Endothelial cell of umbilical vein (primary cell): ENCODE measurements around the gene COL15A1. TPM values are rescaled to one million over a fixed set of nuclear protein-coding genes. Genes with fewer than 3 reads are reported as not detected.

ENCODE experiments used
- BruUV-seq: library from RNA; stranded (reverse); fragments of 400-500 nt; replicated peaks from 2 replicates; lab custom pipeline; 2021; lab: Mats Ljungman, UMichigan
- CTCF ChIA-PET: fragments of 300-600, 350-600 bp; sonication (Branson Sonifier 250); formaldehyde crosslinking; loops from one replicate; lab custom pipeline; 2021; ENCODE audit warnings: antibody characterized with exemption, inconsistent platforms; lab: Charles Lee
- POLR2A ChIA-PET: fragments of 300-600, 350-600 bp; sonication (Branson Sonifier 250); formaldehyde crosslinking; loops from one replicate; lab custom pipeline; 2021; ENCODE audit warnings: antibody characterized with exemption, inconsistent platforms; lab: Charles Lee
- DNase-seq: peaks from one replicate; pipeline ENCODE4 v3.0.0-alpha.2; 2011; ENCODE audit warnings: low read depth, low spot score
- FAIRE-seq: peaks from 2 replicates; lab custom pipeline; 2011; peaks lifted over from hg19 to GRCh38; lab: Jason Lieb, UNC
- H2AFZ ChIP-seq: 2 replicates; pipeline ENCODE4 v1.6.0; 2012; ENCODE audit warnings: low read depth, low read length, control low read depth, inconsistent platforms
- H3K27ac ChIP-seq: 2 replicates; pipeline ENCODE4 v1.5.1; 2011; ENCODE audit warnings: low read depth, mild to moderate bottlenecking, control low read depth, low read length, moderate library complexity; ENCODE audit not compliant: insufficient read depth
- H3K27me3 ChIP-seq, 2 experiments: 2 replicates each; pipeline versions ENCODE4 v1.6.0 to v1.6.1; 2011; ENCODE audit warnings: low read length in 2 of 2, mixed read lengths in 1 of 2; ENCODE audit not compliant: control insufficient read depth in 2 of 2, insufficient read depth in 2 of 2
- H3K36me3 ChIP-seq, 2 experiments: 2 replicates in 1 of 2; 3 replicates in 1 of 2; pipeline ENCODE4 v1.5.1; 2011; ENCODE audit warnings: low read length in 2 of 2, mild to moderate bottlenecking in 1 of 2, moderate library complexity in 1 of 2; ENCODE audit not compliant: control insufficient read depth in 2 of 2, insufficient read depth in 2 of 2; ENCODE audit errors: extremely low read depth in 1 of 2
- H3K4me1 ChIP-seq: 3 replicates; pipeline ENCODE4 v1.5.1; 2011; ENCODE audit warnings: mild to moderate bottlenecking, low read length; ENCODE audit not compliant: control insufficient read depth, insufficient read depth; ENCODE audit errors: extremely low read depth
- H3K4me2 ChIP-seq: 2 replicates; pipeline ENCODE4 v1.6.1; 2011; ENCODE audit warnings: low read length, control low read depth, mixed read lengths; ENCODE audit not compliant: insufficient read depth
- H3K4me3 ChIP-seq, 3 experiments: fragments of 200-600 bp in 1 of 3; sonication (generic), shearing (Covaris generic) in 1 of 3; replicated peaks in 1 of 3; 2 replicates each; pipeline ENCODE4 v1.5.1; 2011 to 2016; ENCODE audit warnings: control low read depth in 3 of 3, low read length in 3 of 3, mild to moderate bottlenecking in 2 of 3, inconsistent platforms in 1 of 3, low read depth in 1 of 3, moderate library complexity in 1 of 3; ENCODE audit not compliant: insufficient read depth in 1 of 3
- H3K79me2 ChIP-seq: 2 replicates; pipeline ENCODE4 v1.6.0; 2012; ENCODE audit warnings: low read length, inconsistent platforms; ENCODE audit not compliant: control insufficient read depth, insufficient read depth
- H3K9ac ChIP-seq: replicated peaks from 2 replicates; pipeline ENCODE3; 2011; ENCODE audit warnings: low read length, control low read depth; ENCODE audit not compliant: insufficient read depth; ENCODE audit errors: extremely low read depth
- H3K9me1 ChIP-seq: replicated peaks from 3 replicates; pipeline ENCODE4 v1.6.0; 2011; ENCODE audit warnings: mild to moderate bottlenecking, low read length; ENCODE audit not compliant: control insufficient read depth, insufficient read depth; ENCODE audit errors: extremely low read depth
- H3K9me3 ChIP-seq: replicated peaks from 2 replicates; pipeline ENCODE4 v1.5.1; 2012; ENCODE audit warnings: low read length, inconsistent platforms; ENCODE audit not compliant: control insufficient read depth, insufficient read depth
- H4K20me1 ChIP-seq: replicated peaks from 2 replicates; pipeline ENCODE3; 2011; ENCODE audit warnings: mild to moderate bottlenecking, low read length; ENCODE audit not compliant: control insufficient read depth, insufficient read depth; ENCODE audit errors: extremely low read depth
- CTCF ChIP-seq, 2 donors: IDR thresholded peaks; 1 replicate in 1 of 2; 2 replicates in 1 of 2; pipeline ENCODE4 v1.5.1; 2011; ENCODE audit warnings: low read length in 2 of 2, mild to moderate bottlenecking in 2 of 2, moderate library complexity in 2 of 2, control low read depth in 1 of 2, inconsistent platforms in 1 of 2, low read depth in 1 of 2; ENCODE audit not compliant: insufficient read depth in 1 of 2; ENCODE audit errors: extremely low read depth in 1 of 2
- EZH2 ChIP-seq: IDR thresholded peaks from 2 replicates; pipeline ENCODE4 v1.6.1; 2012; ENCODE audit warnings: borderline replicate concordance, low read depth, mild to moderate bottlenecking, moderate library complexity, low read length, inconsistent platforms; ENCODE audit not compliant: severe bottlenecking
- FOS ChIP-seq: IDR thresholded peaks from 2 replicates; pipeline ENCODE4 v1.6.1; 2011; ENCODE audit warnings: mild to moderate bottlenecking, low read length, moderate library complexity, borderline replicate concordance; ENCODE audit not compliant: insufficient read depth
- GATA2 ChIP-seq: IDR thresholded peaks from 2 replicates; pipeline ENCODE4 v1.7.0; 2011; ENCODE audit warnings: low read depth, mild to moderate bottlenecking, moderate library complexity, mixed read lengths, low read length; ENCODE audit not compliant: insufficient read length, insufficient read depth
- JUN ChIP-seq: IDR thresholded peaks from 2 replicates; pipeline ENCODE4 v1.6.1; 2011; ENCODE audit warnings: borderline replicate concordance, low read depth; ENCODE audit not compliant: insufficient read length, insufficient read depth
- MYC ChIP-seq: IDR thresholded peaks from one replicate; pipeline ENCODE4 v1.6.1; 2011; ENCODE audit warnings: mild to moderate bottlenecking, low read depth, low read length
- POLR2A ChIP-seq: IDR thresholded peaks from 2 replicates; pipeline ENCODE4 v1.6.1; 2012; ENCODE audit warnings: low read depth, mild to moderate bottlenecking, control low read depth, low read length
- POLR2AphosphoS5 ChIP-seq: IDR thresholded peaks from 2 replicates; pipeline ENCODE4 v1.6.1; 2012; ENCODE audit warnings: low read depth, mild to moderate bottlenecking, control low read depth, low read length, moderate library complexity; ENCODE audit not compliant: insufficient read depth
- dilution Hi-C: fragments of 300-500 bp; cut with MboI; formaldehyde crosslinking; loops from one replicate; pipeline ENCODE4 v1.15.0; 2019; ENCODE audit warnings: low sequenced_read_pairs; ENCODE audit not compliant: extremely low pct_ligation_motif_present
- intact Hi-C: fragments of 100-400 bp; cut with micrococcal nuclease; formaldehyde crosslinking; loops from one replicate; pipeline ENCODE4 v1.10.0; 2022
- polyA plus RNA-seq, 4 experiments: library from polyadenylated mRNA; depleted of rRNA in 3 of 4; stranded (reverse) in 3 of 4; unstranded in 1 of 4; fragments of >200 nt; gene quantifications; 2 replicates each; pipeline versions ENCODE4 v1.2.1 to v1.2.3, GENCODE V29; 2011 to 2012; ENCODE audit warnings: missing spikeins in 1 of 4
- total RNA-seq: library from RNA; stranded (reverse); gene quantifications from 2 replicates; pipeline ENCODE4 v1.2.3, GENCODE V29; 2021
- TF ChIP-seq, protein P1 (sequence below): IDR thresholded peaks from 2 replicates; pipeline ENCODE4 v1.6.1; 2011; ENCODE audit not compliant: insufficient read depth, insufficient read length

COL15A1 gene
- total and polyA plus RNA-seq, 2 donors (not counting 3 experiments of a cell fraction or from before 2014, with no cell fraction given), result not detected

DNA sequence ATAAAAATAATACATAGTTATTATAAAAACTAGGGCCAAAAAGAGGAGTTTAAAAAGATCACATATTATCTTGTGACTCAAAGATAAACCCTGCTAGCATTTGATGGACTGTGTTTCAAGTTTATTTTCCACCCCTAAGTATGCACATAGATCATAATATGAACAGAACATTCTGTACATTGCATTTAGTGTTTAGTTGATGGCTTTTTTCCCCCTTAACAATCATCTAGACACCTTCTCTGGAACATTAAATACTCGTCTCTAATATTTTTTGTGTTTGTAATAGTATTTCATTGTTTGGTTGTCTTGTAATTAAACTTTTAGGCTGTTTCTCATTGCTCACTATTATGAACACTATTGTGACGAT is 10.5 kb downstream of the COL15A1 start:
- ChIA-PET CTCF (no interaction called here), POLR2A (no interaction called here)
- Histone ChIP-seq H2AFZ (no peak overlapping the region), H3K4me1 (no peaks in the 10 kb centered on the region), H3K9ac (no peak overlapping the region), H4K20me1 (no peaks in the 10 kb centered on the region), H3K4me3 (no peak overlapping the region), H3K27ac (no peak overlapping the region), H3K36me3 (no peaks in the 10 kb centered on the region), H3K27me3 (no peaks in the 10 kb centered on the region), H3K9me1 (no peaks in the 10 kb centered on the region), H3K9me3 (no peaks in the 10 kb centered on the region), H3K4me2 (no peak overlapping the region), H3K79me2 (no peaks in the 10 kb centered on the region)
- FAIRE-seq, result no peak
- BruUV-seq, result no TSS peak
- intact Hi-C loops (no loop called here), dilution Hi-C loops (no loop called here)
- DNase-seq, result no peak
- no peak for TF ChIP-seq POLR2A
- no peak for TF ChIP-seq JUN
- no peak for TF ChIP-seq FOS

DNA sequence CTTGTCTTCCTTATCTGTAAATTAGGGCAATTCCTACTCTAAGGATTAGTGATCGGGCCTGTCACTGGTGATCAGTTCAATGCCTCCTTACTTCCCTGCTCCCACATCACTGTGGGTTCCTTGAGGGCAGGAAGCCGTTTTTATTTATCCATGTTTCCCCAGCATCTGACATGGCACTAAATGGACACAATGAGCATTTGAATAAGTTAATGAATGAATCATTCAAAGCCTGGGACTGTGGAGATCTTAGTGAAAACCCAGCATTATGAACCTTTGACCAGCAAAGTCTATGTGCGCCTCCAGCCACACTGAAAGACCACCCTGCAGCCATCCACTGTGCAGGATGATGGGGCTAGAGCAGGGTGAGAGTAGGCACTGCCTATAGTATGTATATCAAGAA is 11.6 kb downstream of the COL15A1 start:
- FAIRE-seq (no peak), DNase-seq (no peak)
- Histone ChIP-seq H4K20me1 (no peaks in the 10 kb centered on the region), H3K9me3 (no peaks in the 10 kb centered on the region), H2AFZ (no peak overlapping the region), H3K27ac (no peak overlapping the region), H3K4me1 (no peaks in the 10 kb centered on the region), H3K27me3 (no peaks in the 10 kb centered on the region), H3K9me1 (no peaks in the 10 kb centered on the region), H3K9ac (no peak overlapping the region), H3K4me2 (no peak overlapping the region), H3K4me3 (no peak overlapping the region), H3K79me2 (no peaks in the 10 kb centered on the region), H3K36me3 (no peaks in the 10 kb centered on the region)
- no TSS peak for BruUV-seq
- TF ChIP-seq CTCF (IDR thresholded peaks at IDR 0.05; ENCODE audit: extremely low read depth in 1 of 2, insufficient read depth in 1 of 2, low read depth in 1 of 2, low read length in 2 of 2), result no peak
- TF ChIP-seq, protein P1, sequence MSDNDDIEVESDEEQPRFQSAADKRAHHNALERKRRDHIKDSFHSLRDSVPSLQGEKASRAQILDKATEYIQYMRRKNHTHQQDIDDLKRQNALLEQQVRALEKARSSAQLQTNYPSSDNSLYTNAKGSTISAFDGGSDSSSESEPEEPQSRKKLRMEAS, result no peak
- TF ChIP-seq FOS, result no peak
- no peak for TF ChIP-seq EZH2
- TF ChIP-seq POLR2AphosphoS5, result no peak
- TF ChIP-seq JUN, result no peak
- no peak for TF ChIP-seq GATA2
- TF ChIP-seq MYC, result no peak
- no peak for TF ChIP-seq POLR2A
- CTCF ChIA-PET, result interaction anchor here (1.1 kb wide), 1 partner anchor 16 kb away, joined by 3 read pairs; no protein-coding TSS in a partner anchor
- intact Hi-C loops (no loop called here), dilution Hi-C loops (no loop called here)
- POLR2A ChIA-PET, result no interaction called here
